Measurements from ENCODE around the gene INTS6.

The INTS6 gene

DNA sequence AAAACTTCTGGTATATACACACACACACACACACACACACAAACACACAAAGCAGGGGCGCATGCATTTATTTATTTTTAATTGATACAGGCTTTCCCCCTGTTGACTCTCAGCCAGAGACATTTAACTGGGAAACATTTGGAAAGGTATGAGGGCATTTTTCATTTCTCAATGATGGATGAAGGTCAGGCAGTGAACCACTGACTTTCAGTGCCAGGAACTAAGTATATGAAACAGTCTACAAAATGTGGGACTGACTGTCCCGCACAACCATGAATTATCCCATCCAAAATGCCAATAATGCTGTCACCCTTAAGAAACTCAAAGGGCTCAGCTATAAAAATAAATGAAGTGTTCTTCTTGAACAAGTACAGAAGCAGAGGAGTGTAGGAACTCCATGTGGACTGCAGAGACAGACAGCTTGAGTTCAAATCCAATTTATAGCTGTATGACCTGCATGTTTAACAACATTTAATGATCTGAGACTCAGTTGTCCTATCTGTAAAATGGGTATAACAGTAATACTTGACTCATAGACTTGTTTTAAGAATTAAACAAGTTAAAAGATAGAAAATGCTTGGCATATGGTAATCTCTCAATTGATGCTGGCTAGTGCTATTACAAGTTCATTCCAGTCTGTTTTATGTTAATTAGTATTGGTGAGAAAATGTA is 25.0 kb upstream of the INTS6 start:
- Histone ChIP-seq H2AFZ (ENCODE audit: low read depth, low read length) (no peak overlapping the region), H3K4me3 (ENCODE audit: low read length) (no peak overlapping the region), H3K27me3 (ENCODE audit: insufficient read depth, low read length) (no peaks in the 10 kb centered on the region), H3K9me3 (ENCODE audit: low read length) (no peaks in the 10 kb centered on the region), H3K36me3 (ENCODE audit: insufficient read depth, low read length) (no peaks in the 10 kb centered on the region), H3K4me1 (ENCODE audit: insufficient read depth, low read length) (no peaks in the 10 kb centered on the region)

DNA sequence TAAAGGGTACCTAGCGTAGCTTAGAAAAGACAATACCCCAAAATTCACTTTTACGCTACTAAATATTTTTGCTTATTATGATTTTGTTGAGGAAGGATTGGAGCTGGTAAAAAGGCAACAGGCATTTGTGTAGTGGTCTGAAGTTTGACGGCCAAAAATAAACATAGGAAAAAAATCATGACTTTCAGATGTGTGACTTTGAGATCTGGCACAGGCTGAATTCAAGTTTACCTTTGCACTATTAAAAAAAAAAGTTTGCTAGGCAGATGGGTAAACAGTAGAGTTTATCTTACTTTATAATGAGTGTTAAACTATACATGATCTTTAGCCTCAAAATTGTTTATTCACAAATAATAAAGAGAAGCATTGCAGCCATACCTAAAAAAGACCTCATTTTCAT is 24.3 kb upstream of the INTS6 start:
- H2AFZ ChIP-seq (ENCODE audit: low read depth, low read length), result no peak overlapping the region
- no peak overlapping the region for H3K4me3 ChIP-seq (ENCODE audit: low read length)
- H3K4me1 ChIP-seq (ENCODE audit: insufficient read depth, low read length), result no peaks in the 10 kb centered on the region
- H3K9me3 ChIP-seq (ENCODE audit: low read length), result no peaks in the 10 kb centered on the region
- H3K36me3 ChIP-seq (ENCODE audit: insufficient read depth, low read length), result no peaks in the 10 kb centered on the region
- no peaks in the 10 kb centered on the region for H3K27me3 ChIP-seq (ENCODE audit: insufficient read depth, low read length)

- Histone ChIP-seq H3K4me3 (ENCODE audit: low read length) (no peak overlapping the region), H3K27me3 (ENCODE audit: insufficient read depth, low read length) (no peaks in the 10 kb centered on the region), H3K4me1 (ENCODE audit: insufficient read depth, low read length) (no peaks in the 10 kb centered on the region), H3K36me3 (ENCODE audit: insufficient read depth, low read length) (no peaks in the 10 kb centered on the region), H3K9me3 (ENCODE audit: low read length) (no peaks in the 10 kb centered on the region), H2AFZ (ENCODE audit: low read depth, low read length) (no peak overlapping the region)
Measured at GRCh38 chr13:51475727-51476501, 23.1 kb upstream of the INTS6 start.

GRCh38 chr13:51469790-51470189 is 17.0 kb upstream of the INTS6 start:
- no peak overlapping the region for H2AFZ ChIP-seq (ENCODE audit: low read depth, low read length)
- no peaks in the 10 kb centered on the region for H3K4me1 ChIP-seq (ENCODE audit: insufficient read depth, low read length)
- H3K9me3 ChIP-seq (ENCODE audit: low read length), result no peaks in the 10 kb centered on the region

DNA sequence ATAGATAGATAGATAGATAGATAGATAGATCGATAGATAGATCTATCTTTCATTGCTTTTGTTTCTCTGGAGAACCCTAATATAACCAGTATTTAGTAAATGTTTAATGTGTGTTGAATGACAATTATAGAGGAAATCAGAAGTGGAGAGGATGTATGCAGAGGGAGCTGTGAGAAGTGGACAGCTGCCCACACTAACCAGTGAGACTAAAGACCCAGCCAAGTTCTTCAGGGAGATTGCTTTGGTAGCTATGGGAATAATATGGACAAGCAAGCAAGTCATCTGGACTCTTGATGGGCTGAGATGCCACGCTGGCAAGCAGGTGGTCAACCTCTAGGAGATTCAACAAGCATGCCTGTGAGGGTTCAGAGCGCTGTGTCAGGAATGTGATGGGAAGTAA is 14.9 kb upstream of the INTS6 start:
- no peaks in the 10 kb centered on the region for H3K4me1 ChIP-seq (ENCODE audit: insufficient read depth, low read length)
- H3K36me3 ChIP-seq (ENCODE audit: insufficient read depth, low read length), result no peaks in the 10 kb centered on the region
- H3K9me3 ChIP-seq (ENCODE audit: low read length), result no peaks in the 10 kb centered on the region
- H3K27me3 ChIP-seq (ENCODE audit: insufficient read depth, low read length), result no peaks in the 10 kb centered on the region
- H3K4me3 ChIP-seq (ENCODE audit: low read length), result no peak overlapping the region
- no peak overlapping the region for H2AFZ ChIP-seq (ENCODE audit: low read depth, low read length)

More at GRCh38 chr13:51469790-51470189, 17.0 kb upstream of the INTS6 start:
- no peak overlapping the region for H3K4me3 ChIP-seq (ENCODE audit: low read length)
- no peaks in the 10 kb centered on the region for H3K36me3 ChIP-seq (ENCODE audit: insufficient read depth, low read length)
- H3K27me3 ChIP-seq (ENCODE audit: insufficient read depth, low read length), result no peaks in the 10 kb centered on the region

GRCh38 chr13:51465124-51465523 is 12.3 kb upstream of the INTS6 start:
- Histone ChIP-seq H2AFZ (ENCODE audit: low read depth, low read length) (no peak overlapping the region), H3K27me3 (ENCODE audit: insufficient read depth, low read length) (no peaks in the 10 kb centered on the region), H3K36me3 (ENCODE audit: insufficient read depth, low read length) (no peaks in the 10 kb centered on the region), H3K9me3 (ENCODE audit: low read length) (no peaks in the 10 kb centered on the region), H3K4me3 (ENCODE audit: low read length) (no peak overlapping the region), H3K4me1 (ENCODE audit: insufficient read depth, low read length) (no peaks in the 10 kb centered on the region)

GRCh38 chr13:51457086-51457815 is 4.4 kb upstream of the INTS6 start:
- Histone ChIP-seq H3K36me3 (ENCODE audit: insufficient read depth, low read length) (peaks cover 9% of the 10 kb centered on the region), H3K27me3 (ENCODE audit: insufficient read depth, low read length) (no peaks in the 10 kb centered on the region), H3K4me3 (ENCODE audit: low read length) (no peak overlapping the region), H3K4me1 (ENCODE audit: insufficient read depth, low read length) (peaks cover 8% of the 10 kb centered on the region), H3K9me3 (ENCODE audit: low read length) (peaks cover 13% of the 10 kb centered on the region), H2AFZ (ENCODE audit: low read depth, low read length) (no peak overlapping the region)

- Histone ChIP-seq H3K36me3 (ENCODE audit: insufficient read depth, low read length) (peaks cover 9% of the 10 kb centered on the region), H3K9me3 (ENCODE audit: low read length) (peaks cover 13% of the 10 kb centered on the region), H3K27me3 (ENCODE audit: insufficient read depth, low read length) (no peaks in the 10 kb centered on the region), H3K4me3 (ENCODE audit: low read length) (no peak overlapping the region), H2AFZ (ENCODE audit: low read depth, low read length) (no peak overlapping the region), H3K4me1 (ENCODE audit: insufficient read depth, low read length) (peaks cover 8% of the 10 kb centered on the region)
Measured at GRCh38 chr13:51456510-51456909, 3.7 kb upstream of the INTS6 start.

GRCh38 chr13:51455532-51455931 is 2.7 kb upstream of the INTS6 start:
- Histone ChIP-seq H3K36me3 (ENCODE audit: insufficient read depth, low read length) (peaks cover 11% of the 10 kb centered on the region), H3K4me3 (ENCODE audit: low read length) (no peak overlapping the region), H3K9me3 (ENCODE audit: low read length) (peaks cover 13% of the 10 kb centered on the region), H3K4me1 (ENCODE audit: insufficient read depth, low read length) (peaks cover 17% of the 10 kb centered on the region), H2AFZ (ENCODE audit: low read depth, low read length) (no peak overlapping the region), H3K27me3 (ENCODE audit: insufficient read depth, low read length) (no peaks in the 10 kb centered on the region)

DNA sequence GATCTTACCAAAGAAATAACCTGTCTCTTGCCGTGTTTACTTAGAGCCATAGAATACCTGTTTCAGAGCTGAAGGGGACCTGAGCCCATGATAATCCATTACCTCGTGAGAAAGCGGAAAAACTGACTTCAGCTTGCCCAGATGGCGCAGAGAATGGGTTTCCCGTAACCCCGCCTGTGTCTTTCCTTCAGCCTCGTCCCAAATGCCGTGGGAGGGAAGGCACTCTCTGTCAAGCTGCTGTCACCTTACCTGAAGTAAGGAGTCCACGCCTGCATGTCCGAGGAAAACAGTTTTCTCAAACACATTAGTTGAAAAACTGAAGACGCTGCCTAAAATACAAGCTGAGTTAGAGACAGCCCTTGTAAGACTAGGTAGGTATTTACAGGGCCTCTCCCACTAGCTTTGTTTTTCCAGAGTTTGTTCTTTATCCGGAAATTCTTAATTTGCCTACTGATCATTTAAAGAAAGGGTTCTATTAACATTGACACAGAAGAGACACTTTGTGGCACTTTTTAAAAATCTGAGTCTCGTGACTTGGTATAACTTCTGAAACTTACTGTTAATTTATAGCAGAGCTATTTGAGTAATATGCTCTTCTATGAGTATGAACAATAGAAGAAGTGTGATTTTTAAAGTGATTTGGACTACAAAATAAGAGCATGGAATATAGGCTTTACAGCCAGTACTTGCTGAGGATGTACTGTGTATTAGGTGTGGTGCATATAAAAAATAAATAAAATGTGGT is 1.3 kb upstream of the INTS6 start:
- H3K27me3 ChIP-seq (ENCODE audit: insufficient read depth, low read length), result no peaks in the 10 kb centered on the region
- H3K9me3 ChIP-seq (ENCODE audit: low read length), result peaks cover 13% of the 10 kb centered on the region
- H2AFZ ChIP-seq (ENCODE audit: low read depth, low read length), result peak overlapping the region; percentile 60
- peak overlapping the region; percentile 80 for H3K4me3 ChIP-seq (ENCODE audit: low read length)
- peaks cover 25% of the 10 kb centered on the region for H3K36me3 ChIP-seq (ENCODE audit: insufficient read depth, low read length)
- peaks cover 24% of the 10 kb centered on the region for H3K4me1 ChIP-seq (ENCODE audit: insufficient read depth, low read length)

DNA sequence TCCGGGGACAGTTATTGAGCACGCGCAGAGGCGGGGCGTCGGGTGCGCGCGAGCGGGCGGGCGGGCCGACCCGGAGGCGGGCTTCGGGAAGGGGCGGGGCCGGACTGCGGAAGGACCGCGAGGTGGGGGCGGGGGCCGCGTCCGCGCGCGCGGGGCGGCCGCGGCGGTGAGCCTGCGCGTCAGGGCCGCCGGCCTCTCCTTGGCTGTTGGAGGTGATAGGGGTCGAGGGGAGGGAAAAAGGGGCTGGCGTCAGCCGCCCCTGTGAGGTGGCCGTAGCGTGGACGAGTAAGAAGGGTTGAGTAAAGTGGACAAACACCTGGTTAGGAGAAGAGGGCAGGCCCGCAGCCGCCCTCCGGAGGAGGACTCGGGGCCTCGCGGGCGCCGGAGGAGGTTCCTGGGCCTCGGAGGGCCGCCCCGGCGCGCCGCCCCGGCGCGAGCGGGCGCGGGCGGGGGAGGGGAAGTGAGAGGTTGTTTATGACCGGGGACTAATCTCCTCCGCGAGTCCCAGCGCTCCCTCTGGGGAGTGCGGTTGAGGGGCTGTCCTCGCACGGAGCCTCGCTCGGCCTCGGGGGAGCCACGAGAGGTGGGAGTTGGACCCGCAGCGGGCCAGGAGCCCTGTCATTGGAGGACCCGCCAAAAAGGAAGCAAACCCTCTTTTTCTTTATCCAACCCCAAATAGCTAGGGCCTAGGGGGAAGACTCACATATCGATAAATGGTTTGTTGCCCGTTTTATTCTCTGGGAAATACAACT is 547 bp upstream of the INTS6 start:
- no peaks in the 10 kb centered on the region for H3K27me3 ChIP-seq (ENCODE audit: insufficient read depth, low read length)
- H3K36me3 ChIP-seq (ENCODE audit: insufficient read depth, low read length), result peaks cover 29% of the 10 kb centered on the region
- H3K9me3 ChIP-seq (ENCODE audit: low read length), result peaks cover 13% of the 10 kb centered on the region
- H3K4me1 ChIP-seq (ENCODE audit: insufficient read depth, low read length), result peaks cover 24% of the 10 kb centered on the region
- peak overlapping the region; percentile 60 for H2AFZ ChIP-seq (ENCODE audit: low read depth, low read length)
- H3K4me3 ChIP-seq (ENCODE audit: low read length), result peak overlapping the region; percentile 80

Data from neuron (in vitro differentiated cells).